Mononuclear cell (primary cell): ENCODE measurements around the gene DNAH5. TPM values are rescaled to one million over a fixed set of nuclear protein-coding genes. Genes with fewer than 3 reads are reported as not detected.

ENCODE experiments used
- H3K27me3 ChIP-seq: 2 replicates; pipeline ENCODE4 v1.6.0; 2011; ENCODE audit warnings: low read length, control low read depth; ENCODE audit not compliant: insufficient read depth
- H3K4me1 ChIP-seq: 2 replicates; pipeline ENCODE4 v1.5.1; 2011; ENCODE audit warnings: mild to moderate bottlenecking, low read length, control low read depth; ENCODE audit not compliant: insufficient read depth
- H3K4me3 ChIP-seq: 2 replicates; pipeline ENCODE4 v1.5.1; 2011; ENCODE audit warnings: mild to moderate bottlenecking, low read length, moderate library complexity
- H3K9me3 ChIP-seq: 2 replicates; pipeline ENCODE4 v1.5.1; 2011; ENCODE audit warnings: low read depth, mild to moderate bottlenecking, control low read depth, low read length
- total RNA-seq: library from RNA; depleted of rRNA; stranded (reverse); fragments of >200 nt; gene quantifications from one replicate; pipeline ENCODE4 v1.2.3, GENCODE V29; 2012

DNAH5 gene
- total RNA-seq, 1 donor = not detected

GRCh38 chr5:13664377-13664776 is 280.1 kb downstream of the DNAH5 start:
- Histone ChIP-seq H3K4me1 (no peaks in the 10 kb centered on the region), H3K9me3 (no peaks in the 10 kb centered on the region), H3K4me3 (no peak overlapping the region), H3K27me3 (no peaks in the 10 kb centered on the region)

- Histone ChIP-seq H3K4me1 (no peaks in the 10 kb centered on the region), H3K9me3 (no peaks in the 10 kb centered on the region)
Measured at GRCh38 chr5:13662626-13663025, 281.9 kb downstream of the DNAH5 start.

GRCh38 chr5:13661272-13661671 is 283.2 kb downstream of the DNAH5 start:
- H3K27me3 ChIP-seq = no peaks in the 10 kb centered on the region
- H3K4me3 ChIP-seq = no peak overlapping the region
- no peaks in the 10 kb centered on the region for H3K9me3 ChIP-seq

More at GRCh38 chr5:13662626-13663025, 281.9 kb downstream of the DNAH5 start:
- no peaks in the 10 kb centered on the region for H3K27me3 ChIP-seq
- no peak overlapping the region for H3K4me3 ChIP-seq

GRCh38 chr5:13660072-13660471 is 284.4 kb downstream of the DNAH5 start:
- H3K27me3 ChIP-seq = no peaks in the 10 kb centered on the region
- no peaks in the 10 kb centered on the region for H3K4me1 ChIP-seq
- no peaks in the 10 kb centered on the region for H3K9me3 ChIP-seq
- no peak overlapping the region for H3K4me3 ChIP-seq

More at GRCh38 chr5:13661272-13661671, 283.2 kb downstream of the DNAH5 start:
- no peaks in the 10 kb centered on the region for H3K4me1 ChIP-seq

- Histone ChIP-seq H3K4me1 (no peaks in the 10 kb centered on the region), H3K9me3 (no peaks in the 10 kb centered on the region), H3K4me3 (no peak overlapping the region), H3K27me3 (no peaks in the 10 kb centered on the region)
Measured at GRCh38 chr5:13659391-13659790, 285.1 kb downstream of the DNAH5 start.

- no peaks in the 10 kb centered on the region for H3K9me3 ChIP-seq
- H3K27me3 ChIP-seq = no peaks in the 10 kb centered on the region
- H3K4me1 ChIP-seq = no peaks in the 10 kb centered on the region
- H3K4me3 ChIP-seq = no peak overlapping the region
Measured at GRCh38 chr5:13658761-13659160, 285.7 kb downstream of the DNAH5 start.

GRCh38 chr5:13658152-13658551 is 286.3 kb downstream of the DNAH5 start:
- no peaks in the 10 kb centered on the region for H3K9me3 ChIP-seq
- H3K27me3 ChIP-seq = no peaks in the 10 kb centered on the region
- no peak overlapping the region for H3K4me3 ChIP-seq
- no peaks in the 10 kb centered on the region for H3K4me1 ChIP-seq

- Histone ChIP-seq H3K9me3 (no peaks in the 10 kb centered on the region), H3K4me1 (no peaks in the 10 kb centered on the region)
Measured at GRCh38 chr5:13653709-13654108, 290.8 kb downstream of the DNAH5 start.

GRCh38 chr5:13649656-13650055 is 294.8 kb downstream of the DNAH5 start:
- no peaks in the 10 kb centered on the region for H3K4me1 ChIP-seq
- no peaks in the 10 kb centered on the region for H3K9me3 ChIP-seq
- H3K27me3 ChIP-seq = no peaks in the 10 kb centered on the region
- no peak overlapping the region for H3K4me3 ChIP-seq

More at GRCh38 chr5:13653709-13654108, 290.8 kb downstream of the DNAH5 start:
- Histone ChIP-seq H3K4me3 (no peak overlapping the region), H3K27me3 (no peaks in the 10 kb centered on the region)

- Histone ChIP-seq H3K27me3 (no peaks in the 10 kb centered on the region), H3K4me3 (no peak overlapping the region), H3K9me3 (no peaks in the 10 kb centered on the region), H3K4me1 (no peaks in the 10 kb centered on the region)
Measured at GRCh38 chr5:13648822-13649221, 295.7 kb downstream of the DNAH5 start.

- no peaks in the 10 kb centered on the region for H3K4me1 ChIP-seq
Measured at GRCh38 chr5:13643734-13644133, 300.8 kb downstream of the DNAH5 start.

GRCh38 chr5:13643196-13643595 is 301.3 kb downstream of the DNAH5 start:
- Histone ChIP-seq H3K27me3 (no peaks in the 10 kb centered on the region), H3K4me3 (no peak overlapping the region), H3K4me1 (no peaks in the 10 kb centered on the region), H3K9me3 (no peaks in the 10 kb centered on the region)

More at GRCh38 chr5:13643734-13644133, 300.8 kb downstream of the DNAH5 start:
- no peaks in the 10 kb centered on the region for H3K27me3 ChIP-seq
- no peak overlapping the region for H3K4me3 ChIP-seq
- H3K9me3 ChIP-seq = no peaks in the 10 kb centered on the region

Other genes with a start within 250 kb of the DNAH5 start
- 48.9 TPM for gene TRIO, start 198.7 kb upstream of the DNAH5 start, total RNA-seq